GM12891 (cell line): ENCODE data around the gene GATAD2B.

ENCODE experiments used
- DNase-seq: peaks from one replicate; pipeline ENCODE4 v3.0.0; 2011; ENCODE audit warnings: low spot score; ENCODE audit not compliant: insufficient read length
- FAIRE-seq: peaks from 2 replicates; lab custom pipeline; 2011; peaks lifted over from hg19 to GRCh38; lab: Jason Lieb, UNC
- PAX5 ChIP-seq: IDR thresholded peaks from 2 replicates; pipeline ENCODE4 v1.6.1; 2011; ENCODE audit warnings: low read length, moderate library complexity, mild to moderate bottlenecking; ENCODE audit not compliant: insufficient read depth, severe bottlenecking
- POLR2A ChIP-seq: IDR thresholded peaks from 2 replicates; pipeline ENCODE4 v1.6.1; 2011; ENCODE audit warnings: low read depth, low read length, control low read depth
- POLR2AphosphoS5 ChIP-seq: IDR thresholded peaks from 2 replicates; pipeline ENCODE4 v1.6.1; 2011; ENCODE audit warnings: low read depth, low read length, control low read depth
- POU2F2 ChIP-seq: IDR thresholded peaks from 2 replicates; pipeline ENCODE4 v1.6.1; 2011; ENCODE audit warnings: low read depth, mild to moderate bottlenecking, control low read depth, low read length, moderate library complexity
- SPI1 ChIP-seq: IDR thresholded peaks from 2 replicates; pipeline ENCODE4 v1.6.1; 2011; ENCODE audit warnings: low read depth, low read length, control low read depth
- TAF1 ChIP-seq: IDR thresholded peaks from 2 replicates; pipeline ENCODE4 v1.6.1; 2011; ENCODE audit warnings: low read depth, low read length, control low read depth

GATAD2B gene

GRCh38 chr1:153798468-153798780, 124.3 kb downstream of the GATAD2B start:
- DNase-seq (no peak), FAIRE-seq (no peak)
- no peak for TF ChIP-seq TAF1
- TF ChIP-seq POLR2AphosphoS5: no peak
- TF ChIP-seq POU2F2: no peak
- TF ChIP-seq POLR2A: no peak
- no peak for TF ChIP-seq PAX5
- no peak for TF ChIP-seq SPI1

DNA sequence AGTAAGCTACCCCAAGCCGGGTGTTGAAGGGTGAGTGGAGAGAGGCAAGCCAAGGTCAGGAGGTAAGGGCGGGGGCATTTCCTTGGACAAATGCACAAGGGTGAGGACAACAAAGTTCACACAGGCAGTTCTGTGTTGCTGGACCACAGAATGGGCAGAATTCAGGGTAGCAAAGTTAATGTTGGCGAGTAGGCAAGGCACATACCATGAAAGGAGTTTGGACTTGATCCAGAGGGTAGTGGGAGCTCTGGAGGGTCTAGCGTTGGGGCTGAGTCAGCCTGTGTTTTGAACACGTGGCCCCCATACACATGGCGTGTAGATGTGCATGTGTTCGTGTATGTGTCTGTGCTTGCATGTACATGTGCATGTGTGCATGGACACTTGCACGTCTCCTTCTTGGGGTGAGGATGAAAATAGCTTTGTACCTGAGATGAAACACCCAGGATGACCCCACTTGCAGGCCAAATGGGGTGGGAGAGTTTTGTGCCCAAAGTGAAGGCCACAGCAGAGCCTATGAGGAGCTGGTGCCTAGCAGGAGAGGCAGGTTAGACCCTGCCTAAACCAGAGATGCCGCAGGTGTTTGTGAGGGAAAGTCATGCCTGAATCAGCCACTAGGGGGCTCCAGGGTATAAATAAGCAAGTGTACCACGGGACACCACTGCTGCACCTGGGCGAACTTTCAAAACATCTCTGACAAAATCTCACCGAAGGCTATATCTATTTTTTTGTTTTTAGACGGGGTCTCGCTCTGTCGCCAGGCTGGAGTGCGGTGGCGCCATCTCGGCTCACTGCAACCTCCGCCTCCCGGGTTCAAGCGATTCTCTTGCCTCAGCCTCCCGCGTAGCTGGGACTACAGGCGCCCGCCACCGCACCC, 125.7 kb downstream of the GATAD2B start:
- FAIRE-seq (peak; percentile 94), DNase-seq (peak; percentile 84)
- no peak for TF ChIP-seq POLR2A
- no peak for TF ChIP-seq POU2F2

GRCh38 chr1:153795934-153796785, 126.6 kb downstream of the GATAD2B start:
- DNase-seq: no peak
- TF ChIP-seq POLR2A: no peak
- TF ChIP-seq TAF1: no peak
- TF ChIP-seq POLR2AphosphoS5: no peak
- no peak for TF ChIP-seq SPI1
- no peak for TF ChIP-seq PAX5
- no peak for TF ChIP-seq POU2F2
- FAIRE-seq: no peak

DNA sequence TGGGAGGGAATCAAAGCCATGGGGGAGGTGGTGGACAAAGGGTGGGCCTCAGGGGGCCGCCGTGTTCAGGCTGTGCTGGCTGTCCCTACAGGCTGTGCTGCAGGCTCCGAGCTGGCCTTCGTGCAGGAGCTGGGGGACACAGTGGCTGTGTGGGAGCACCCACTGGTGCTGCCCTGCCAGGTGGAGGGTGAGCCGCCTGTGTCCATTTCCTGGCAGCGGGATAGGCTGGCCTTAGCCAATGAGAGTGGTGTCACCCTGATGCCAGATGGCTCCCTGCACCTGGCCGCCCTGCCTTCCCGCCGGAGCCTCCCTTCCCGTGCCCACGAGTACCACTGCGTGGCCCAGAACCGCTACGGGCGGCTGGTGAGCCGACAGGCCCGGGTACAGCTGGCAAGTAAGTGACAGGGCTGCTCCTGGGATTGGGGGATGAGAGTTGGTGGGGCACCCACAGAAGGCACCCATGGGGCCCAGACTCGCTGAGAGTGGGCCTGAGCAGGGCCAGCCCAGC, 127.4 kb downstream of the GATAD2B start:
- no peak for TF ChIP-seq SPI1
- no peak for TF ChIP-seq TAF1
- FAIRE-seq (no peak), DNase-seq (no peak)

- no peak for TF ChIP-seq SPI1
- no peak for TF ChIP-seq POLR2AphosphoS5
- no peak for DNase-seq
- FAIRE-seq: no peak
Observed at GRCh38 chr1:153794624-153795329, 128.0 kb downstream of the GATAD2B start.

DNA sequence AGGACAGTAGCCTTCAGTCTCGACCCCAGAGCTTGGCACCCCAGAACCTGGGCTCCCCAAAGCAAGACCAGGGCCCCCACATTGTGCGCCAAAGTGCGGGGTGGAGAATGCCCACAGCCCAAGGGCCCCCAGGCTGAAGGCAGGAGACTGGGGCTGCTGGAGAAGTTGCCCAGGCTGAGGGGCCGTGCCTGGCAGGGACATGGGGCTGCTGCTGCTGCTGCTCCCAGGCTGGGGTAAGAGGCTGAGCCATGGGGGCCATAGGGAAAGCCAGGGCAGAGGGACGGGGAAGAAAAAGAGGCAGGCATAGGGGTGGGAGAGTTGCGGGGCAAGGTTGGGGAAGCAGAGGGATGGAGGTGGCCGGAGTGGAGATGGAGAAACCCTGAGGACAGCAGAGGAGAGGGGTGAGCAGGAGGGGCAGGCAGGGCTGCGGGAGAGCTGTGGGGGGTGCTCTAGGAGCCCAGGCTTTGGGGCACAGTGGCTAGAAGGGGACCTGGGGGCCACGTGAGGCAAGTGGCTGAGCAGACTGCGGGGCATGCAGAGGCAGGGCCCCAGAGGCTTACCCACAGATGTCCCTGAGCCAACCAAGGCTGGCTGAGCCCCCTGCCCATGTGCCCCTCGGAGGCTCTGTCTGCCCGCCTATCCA, 128.7 kb downstream of the GATAD2B start:
- DNase-seq (no peak), FAIRE-seq (no peak)
- TF ChIP-seq POU2F2 (no peak), SPI1 (no peak), PAX5 (no peak), TAF1 (no peak), POLR2AphosphoS5 (no peak), POLR2A (no peak)

DNA sequence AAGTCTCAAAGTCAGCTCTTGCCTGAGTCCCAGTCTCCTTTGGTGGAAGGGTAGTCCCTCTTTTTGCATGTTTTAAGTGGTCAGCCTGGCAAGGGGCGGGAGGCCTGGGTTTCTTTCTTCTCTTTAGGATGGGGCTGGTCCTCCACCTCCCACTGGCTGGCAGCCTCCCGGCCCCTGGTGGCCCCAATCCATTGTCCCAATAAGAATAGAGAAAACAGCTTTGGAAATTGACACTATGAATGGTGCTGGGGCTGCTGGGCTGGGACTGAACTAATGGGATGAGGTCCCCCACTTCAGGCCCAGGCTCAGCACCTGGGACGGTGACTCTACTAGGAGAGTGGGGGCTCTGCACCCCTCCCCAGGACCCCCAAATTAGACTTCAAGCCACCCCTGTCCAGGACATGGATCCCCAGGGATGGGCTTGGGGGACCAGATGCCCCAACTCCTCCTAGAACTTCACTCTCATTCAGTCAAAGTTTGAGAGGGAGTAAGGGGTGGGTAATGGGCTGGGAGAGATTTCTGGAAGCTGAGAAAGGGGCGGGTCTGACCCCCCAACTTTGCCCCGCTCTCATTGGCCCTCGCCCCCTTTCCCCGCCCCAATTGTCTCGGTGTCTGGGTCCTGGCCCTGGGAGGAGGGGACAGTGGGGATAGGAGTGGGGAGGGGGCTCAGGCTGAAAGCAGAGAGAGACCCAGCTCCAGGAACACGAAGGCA, 129.4 kb downstream of the GATAD2B start:
- DNase-seq (no peak), FAIRE-seq (no peak)
- no peak for TF ChIP-seq POLR2AphosphoS5
- no peak for TF ChIP-seq SPI1
- TF ChIP-seq POLR2A: no peak
- TF ChIP-seq POU2F2: no peak

GRCh38 chr1:153792631-153793041, 130.1 kb downstream of the GATAD2B start:
- DNase-seq: no peak
- FAIRE-seq: peak; percentile 52
- TF ChIP-seq POLR2A (no peak), POU2F2 (no peak), TAF1 (no peak), SPI1 (no peak), POLR2AphosphoS5 (no peak), PAX5 (no peak)

DNA sequence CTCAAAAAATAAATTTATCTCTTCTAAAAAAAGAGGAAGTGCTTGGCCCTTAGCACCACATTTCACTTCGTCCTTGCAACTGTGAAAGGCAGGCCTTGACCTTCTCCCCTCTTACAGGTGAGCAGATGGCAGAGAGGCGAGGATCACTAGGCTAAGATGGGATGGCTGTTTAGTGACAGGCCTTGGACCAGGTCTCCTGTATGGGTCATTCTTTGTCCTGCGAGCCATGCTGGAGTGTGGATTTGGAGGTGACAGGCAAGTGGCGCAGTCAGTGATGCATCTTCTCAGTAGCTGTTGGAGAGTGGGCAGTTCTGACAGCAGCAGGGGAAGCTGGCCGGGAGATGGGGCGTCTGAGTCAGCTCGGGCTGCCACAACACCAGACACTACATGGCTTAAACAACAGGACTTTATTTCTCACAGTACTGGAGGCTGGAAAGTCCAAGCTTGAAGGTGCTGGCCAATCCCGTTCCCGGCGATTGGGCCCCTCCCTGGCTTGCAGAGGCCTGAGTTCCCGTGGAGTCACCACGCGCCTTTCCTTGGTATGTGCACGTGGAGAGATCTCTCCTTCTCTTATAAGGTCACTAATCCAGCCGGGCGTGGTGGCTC, 131.0 kb downstream of the GATAD2B start:
- TF ChIP-seq TAF1 (no peak), POLR2AphosphoS5 (no peak), POLR2A (no peak), SPI1 (peak; percentile 95), PAX5 (no peak)
- DNase-seq (no peak), FAIRE-seq (peak; percentile 91)
